Measurements from ENCODE around the gene MSANTD1.

Gene MSANTD1

GRCh38 chr4:3263876-3264193, 14.9 kb downstream of the MSANTD1 start:
- TF ChIP-seq CTCF (conservative IDR thresholded peaks at IDR 0.05), result no peak
- no peak overlapping the region for H3K27ac ChIP-seq

GRCh38 chr4:3266076-3266475, 17.1 kb downstream of the MSANTD1 start:
- no peak for TF ChIP-seq CTCF (conservative IDR thresholded peaks at IDR 0.05)
- no peak overlapping the region for H3K27ac ChIP-seq

GRCh38 chr4:3267576-3268394, 18.8 kb downstream of the MSANTD1 start:
- H3K27ac ChIP-seq, result no peak overlapping the region
- TF ChIP-seq CTCF (conservative IDR thresholded peaks at IDR 0.05), result no peak

GRCh38 chr4:3268395-3269104, 19.6 kb downstream of the MSANTD1 start:
- H3K27ac ChIP-seq, result no peak overlapping the region

GRCh38 chr4:3269105-3269927, 20.4 kb downstream of the MSANTD1 start:
- no peak overlapping the region for H3K27ac ChIP-seq
- no peak for TF ChIP-seq CTCF (conservative IDR thresholded peaks at IDR 0.05)

More at GRCh38 chr4:3268395-3269104, 19.6 kb downstream of the MSANTD1 start:
- TF ChIP-seq CTCF (conservative IDR thresholded peaks at IDR 0.05), result no peak

GRCh38 chr4:3269991-3270611, 21.1 kb downstream of the MSANTD1 start:
- no peak for TF ChIP-seq CTCF (conservative IDR thresholded peaks at IDR 0.05)

More at GRCh38 chr4:3269991-3270611, 21.1 kb downstream of the MSANTD1 start:
- H3K27ac ChIP-seq, result no peak overlapping the region
